Right lobe of liver (tissue), 4 donors: ENCODE measurements around the gene SERTM1.

ENCODE experiments used
- CTCF ChIP-seq, 4 donors: fragments of 200-600 bp in 3 of 4; fragments of 450-650 bp in 1 of 4; IDR thresholded peaks; one replicate each; pipeline versions ENCODE4 v1.5.1 to v1.8.0; 2016 to 2022; ENCODE audit warnings: antibody characterized with exemption in 4 of 4, mild to moderate bottlenecking in 2 of 4
- POLR2A ChIP-seq: fragments of 450-650 bp; IDR thresholded peaks from one replicate; pipeline ENCODE4 v1.6.1; 2017; ENCODE audit warnings: antibody characterized with exemption, mild to moderate bottlenecking
- donor health status: DM: no; HTN: no; CAD: no.
- donor health status: DM: no; HTN: no; CAD: no.
- donor health status: DM: no; HTN: yes; CAD: no.

GRCh38 chr13:36712290-36712689 lies 38.5 kb downstream of the SERTM1 start:
- TF ChIP-seq CTCF (IDR thresholded peaks at IDR 0.05) (no peak), POLR2A (no peak)
